ENCODE results near the gene JAKMIP3. TPM values are rescaled to one million over a fixed set of nuclear protein-coding genes. Genes with fewer than 3 reads are reported as not detected.

Gene JAKMIP3
- total RNA-seq, 1 donor from 2014 or later = 0.10 TPM

- DNase-seq (ENCODE audit: low read depth) = no peak
These were observed 33.0 kb downstream of the JAKMIP3 start for GRCh38 chr10:132098539-132099388.

- no peak for DNase-seq (ENCODE audit: low read depth)
These were observed 33.8 kb downstream of the JAKMIP3 start for GRCh38 chr10:132099389-132100090.

GRCh38 chr10:132100091-132100481 lies 34.3 kb downstream of the JAKMIP3 start:
- DNase-seq (ENCODE audit: low read depth) = no peak

- no peak for DNase-seq (ENCODE audit: low read depth)
These were observed 35.0 kb downstream of the JAKMIP3 start for GRCh38 chr10:132100556-132101349.

GRCh38 chr10:132101529-132101928 lies 35.8 kb downstream of the JAKMIP3 start:
- DNase-seq (ENCODE audit: low read depth) = no peak

- DNase-seq (ENCODE audit: low read depth) = no peak
These were observed 36.4 kb downstream of the JAKMIP3 start for GRCh38 chr10:132102071-132102716.

- no peak for DNase-seq (ENCODE audit: low read depth)
These were observed 37.0 kb downstream of the JAKMIP3 start for GRCh38 chr10:132102717-132103110.

GRCh38 chr10:132103116-132103910 lies 37.6 kb downstream of the JAKMIP3 start:
- DNase-seq (ENCODE audit: low read depth) = no peak

GRCh38 chr10:132104062-132104461 lies 38.3 kb downstream of the JAKMIP3 start:
- no peak for DNase-seq (ENCODE audit: low read depth)

- DNase-seq (ENCODE audit: low read depth) = no peak
These were observed 38.9 kb downstream of the JAKMIP3 start for GRCh38 chr10:132104471-132105301.

GRCh38 chr10:132105302-132105995 lies 39.7 kb downstream of the JAKMIP3 start:
- DNase-seq (ENCODE audit: low read depth) = no peak

- no peak for DNase-seq (ENCODE audit: low read depth)
These were observed 40.7 kb downstream of the JAKMIP3 start for GRCh38 chr10:132106431-132106830.

- DNase-seq (ENCODE audit: low read depth) = peak; percentile 4
These were observed 41.6 kb downstream of the JAKMIP3 start for GRCh38 chr10:132107186-132107948.

GRCh38 chr10:132107949-132108877 lies 42.5 kb downstream of the JAKMIP3 start:
- no peak for DNase-seq (ENCODE audit: low read depth)

- DNase-seq (ENCODE audit: low read depth) = no peak
These were observed 43.8 kb downstream of the JAKMIP3 start for GRCh38 chr10:132109341-132110110.

GRCh38 chr10:132110111-132110521 lies 44.4 kb downstream of the JAKMIP3 start:
- DNase-seq (ENCODE audit: low read depth) = no peak

GRCh38 chr10:132110713-132111112 lies 45.0 kb downstream of the JAKMIP3 start:
- no peak for DNase-seq (ENCODE audit: low read depth)
